ENCODE results near the gene ANKRD44.

ANKRD44 gene

DNA sequence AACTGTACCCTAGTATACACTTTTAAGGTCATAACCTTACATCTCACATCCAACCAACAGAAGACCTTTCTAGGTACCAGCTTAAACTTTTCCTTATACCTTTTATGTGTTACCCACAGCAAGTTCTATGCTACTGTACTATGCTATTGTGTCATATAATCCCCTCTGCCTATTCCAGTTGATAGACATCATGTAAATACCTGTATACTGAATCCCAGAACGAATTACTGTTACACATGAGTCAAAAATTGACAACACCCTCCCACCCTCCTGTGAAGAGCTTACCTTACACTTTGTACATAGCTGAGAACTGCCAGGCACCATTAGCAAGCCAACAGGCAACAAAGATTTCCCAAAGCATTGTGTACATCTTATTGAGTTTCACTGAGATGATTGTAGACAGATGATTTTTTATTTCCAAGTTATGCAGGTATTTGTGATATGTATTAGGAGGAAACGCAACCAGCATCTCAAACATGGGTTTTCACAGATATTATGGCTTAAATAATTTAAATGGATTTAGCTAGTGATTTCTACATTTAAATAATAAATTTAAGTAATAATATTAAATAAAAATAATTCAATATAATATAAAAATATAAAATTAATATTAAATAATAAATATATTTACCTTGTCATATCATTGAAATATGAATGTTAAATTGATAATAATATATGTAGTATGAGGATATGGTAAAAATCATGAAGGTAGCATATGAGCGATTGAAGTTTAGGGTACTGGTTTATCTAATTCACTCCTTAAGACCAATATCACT lies 43.0 kb upstream of the ANKRD44 start:
- no peak for TF ChIP-seq EZH2phosphoT487 (IDR thresholded peaks at IDR 0.05; ENCODE audit: borderline replicate concordance)
- TF ChIP-seq, protein P1, sequence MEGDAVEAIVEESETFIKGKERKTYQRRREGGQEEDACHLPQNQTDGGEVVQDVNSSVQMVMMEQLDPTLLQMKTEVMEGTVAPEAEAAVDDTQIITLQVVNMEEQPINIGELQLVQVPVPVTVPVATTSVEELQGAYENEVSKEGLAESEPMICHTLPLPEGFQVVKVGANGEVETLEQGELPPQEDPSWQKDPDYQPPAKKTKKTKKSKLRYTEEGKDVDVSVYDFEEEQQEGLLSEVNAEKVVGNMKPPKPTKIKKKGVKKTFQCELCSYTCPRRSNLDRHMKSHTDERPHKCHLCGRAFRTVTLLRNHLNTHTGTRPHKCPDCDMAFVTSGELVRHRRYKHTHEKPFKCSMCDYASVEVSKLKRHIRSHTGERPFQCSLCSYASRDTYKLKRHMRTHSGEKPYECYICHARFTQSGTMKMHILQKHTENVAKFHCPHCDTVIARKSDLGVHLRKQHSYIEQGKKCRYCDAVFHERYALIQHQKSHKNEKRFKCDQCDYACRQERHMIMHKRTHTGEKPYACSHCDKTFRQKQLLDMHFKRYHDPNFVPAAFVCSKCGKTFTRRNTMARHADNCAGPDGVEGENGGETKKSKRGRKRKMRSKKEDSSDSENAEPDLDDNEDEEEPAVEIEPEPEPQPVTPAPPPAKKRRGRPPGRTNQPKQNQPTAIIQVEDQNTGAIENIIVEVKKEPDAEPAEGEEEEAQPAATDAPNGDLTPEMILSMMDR (conservative IDR thresholded peaks at IDR 0.05; ENCODE audit: low read length), result no peak
- Histone ChIP-seq H3K36me3 (ENCODE audit: insufficient read depth, low read length) (no peaks in the 10 kb centered on the region), H3K9ac (ENCODE audit: low read depth, low read length, poor library complexity, severe bottlenecking) (no peak overlapping the region), H3K9me2 (replicated peaks; ENCODE audit: low read depth, low read length) (no peaks in the 10 kb centered on the region), H3K4me1 (ENCODE audit: insufficient read depth, low read length, poor library complexity, severe bottlenecking) (no peaks in the 10 kb centered on the region), H3K9me3 (ENCODE audit: insufficient read depth, low read depth, low read length) (no peaks in the 10 kb centered on the region), H3K4me3 (ENCODE audit: low read length, poor library complexity, severe bottlenecking) (no peak overlapping the region), H2AFZ (ENCODE audit: low read length) (no peak overlapping the region), H3K4me2 (ENCODE audit: low read depth, low read length, poor library complexity, severe bottlenecking) (no peak overlapping the region), H4K20me1 (ENCODE audit: insufficient read depth, low read length, poor library complexity, severe bottlenecking) (no peaks in the 10 kb centered on the region), H3F3A (ENCODE audit: low read depth) (no peaks in the 10 kb centered on the region), H3K27me3 (ENCODE audit: insufficient read depth, low read length, poor library complexity, severe bottlenecking) (no peaks in the 10 kb centered on the region), H3K79me2 (ENCODE audit: insufficient read depth, low read length) (no peaks in the 10 kb centered on the region)

DNA sequence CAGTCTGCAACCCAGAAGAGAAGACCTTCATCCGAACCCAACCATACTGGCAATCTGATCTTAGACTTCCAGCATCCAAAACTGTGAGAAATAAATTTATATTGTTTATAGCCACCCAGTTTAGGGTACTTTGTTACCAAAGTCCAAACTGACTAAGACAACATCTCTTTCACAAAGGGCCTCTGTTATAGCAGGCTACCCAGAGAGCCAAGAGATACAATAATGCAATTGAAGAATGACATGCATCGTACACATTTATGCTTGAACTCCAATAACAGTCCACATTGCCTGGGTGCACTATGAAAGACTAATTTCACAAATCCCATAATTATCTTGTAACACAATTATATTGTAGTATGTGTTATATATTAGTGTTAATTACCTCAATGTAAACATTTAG lies 39.1 kb upstream of the ANKRD44 start:
- no peak for TF ChIP-seq EZH2phosphoT487 (IDR thresholded peaks at IDR 0.05; ENCODE audit: borderline replicate concordance)
- TF ChIP-seq, protein P1 (conservative IDR thresholded peaks at IDR 0.05; ENCODE audit: low read length), result no peak
- Histone ChIP-seq H3K4me1 (ENCODE audit: insufficient read depth, low read length, poor library complexity, severe bottlenecking) (peaks cover 10% of the 10 kb centered on the region), H3F3A (ENCODE audit: low read depth) (no peaks in the 10 kb centered on the region), H3K36me3 (ENCODE audit: insufficient read depth, low read length) (no peaks in the 10 kb centered on the region), H3K9ac (ENCODE audit: low read depth, low read length, poor library complexity, severe bottlenecking) (no peak overlapping the region), H3K79me2 (ENCODE audit: insufficient read depth, low read length) (no peaks in the 10 kb centered on the region), H3K9me3 (ENCODE audit: insufficient read depth, low read depth, low read length) (no peaks in the 10 kb centered on the region), H4K20me1 (ENCODE audit: insufficient read depth, low read length, poor library complexity, severe bottlenecking) (no peaks in the 10 kb centered on the region), H2AFZ (ENCODE audit: low read length) (no peak overlapping the region), H3K27me3 (ENCODE audit: insufficient read depth, low read length, poor library complexity, severe bottlenecking) (no peaks in the 10 kb centered on the region), H3K9me2 (replicated peaks; ENCODE audit: low read depth, low read length) (no peaks in the 10 kb centered on the region), H3K4me3 (ENCODE audit: low read length, poor library complexity, severe bottlenecking) (no peak overlapping the region), H3K4me2 (ENCODE audit: low read depth, low read length, poor library complexity, severe bottlenecking) (no peak overlapping the region)

- no peaks in the 10 kb centered on the region for H3F3A ChIP-seq (ENCODE audit: low read depth)
- no peak for TF ChIP-seq EZH2phosphoT487 (IDR thresholded peaks at IDR 0.05; ENCODE audit: borderline replicate concordance)
- TF ChIP-seq, protein P1 (conservative IDR thresholded peaks at IDR 0.05; ENCODE audit: low read length), result no peak
- no peak overlapping the region for H3K4me2 ChIP-seq (ENCODE audit: low read depth, low read length, poor library complexity, severe bottlenecking)
- no peaks in the 10 kb centered on the region for H3K79me2 ChIP-seq (ENCODE audit: insufficient read depth, low read length)
- no peak overlapping the region for H3K9ac ChIP-seq (ENCODE audit: low read depth, low read length, poor library complexity, severe bottlenecking)
- H3K4me1 ChIP-seq (ENCODE audit: insufficient read depth, low read length, poor library complexity, severe bottlenecking), result peaks cover 10% of the 10 kb centered on the region
- H4K20me1 ChIP-seq (ENCODE audit: insufficient read depth, low read length, poor library complexity, severe bottlenecking), result no peaks in the 10 kb centered on the region
- H3K9me3 ChIP-seq (ENCODE audit: insufficient read depth, low read depth, low read length), result no peaks in the 10 kb centered on the region
- H3K36me3 ChIP-seq (ENCODE audit: insufficient read depth, low read length), result no peaks in the 10 kb centered on the region
- no peaks in the 10 kb centered on the region for H3K27me3 ChIP-seq (ENCODE audit: insufficient read depth, low read length, poor library complexity, severe bottlenecking)
- H3K4me3 ChIP-seq (ENCODE audit: low read length, poor library complexity, severe bottlenecking), result no peak overlapping the region
- H2AFZ ChIP-seq (ENCODE audit: low read length), result no peak overlapping the region
- H3K9me2 ChIP-seq (replicated peaks; ENCODE audit: low read depth, low read length), result no peaks in the 10 kb centered on the region
Measured at GRCh38 chr2:197348721-197349360, 38.3 kb upstream of the ANKRD44 start.
